ENCODE data around the gene ECM1. TPM values are rescaled to one million over a fixed set of nuclear protein-coding genes. Genes with fewer than 3 reads are reported as not detected.

ECM1 gene
- total and polyA plus RNA-seq, 2 of the 8 experiments (the other 6 are each of a cell fraction or from before 2014, with no cell fraction given): 0.95 to 0.98 TPM

- no peak for TF ChIP-seq SAP30 (IDR thresholded peaks at IDR 0.05; ENCODE audit: insufficient read depth, insufficient replicate concordance, low read length)
These were observed 46.2 kb downstream of the ECM1 start (continued) for GRCh38 chr1:150554086-150554452.
